ENCODE data around the gene NAT14.
A peak's percentile ranks its signal among the peaks of the same experiment; 100 is the strongest.
"Not testable (repeated sequence)": the region's sequence is repeated elsewhere in the genome, so short reads cannot be mapped to it uniquely, and the experiment has no call there.

NAT14 gene

GRCh38 chr19:55487924-55488687 lies 3.1 kb downstream of the NAT14 start, which contains the start of gene SSC5D:
Gene SSC5D, plus strand, starts transcription at chr19:55488436. Its CDS starts 154 bp downstream, at chr19:55488590.
- DNase-seq = no peak

DNA sequence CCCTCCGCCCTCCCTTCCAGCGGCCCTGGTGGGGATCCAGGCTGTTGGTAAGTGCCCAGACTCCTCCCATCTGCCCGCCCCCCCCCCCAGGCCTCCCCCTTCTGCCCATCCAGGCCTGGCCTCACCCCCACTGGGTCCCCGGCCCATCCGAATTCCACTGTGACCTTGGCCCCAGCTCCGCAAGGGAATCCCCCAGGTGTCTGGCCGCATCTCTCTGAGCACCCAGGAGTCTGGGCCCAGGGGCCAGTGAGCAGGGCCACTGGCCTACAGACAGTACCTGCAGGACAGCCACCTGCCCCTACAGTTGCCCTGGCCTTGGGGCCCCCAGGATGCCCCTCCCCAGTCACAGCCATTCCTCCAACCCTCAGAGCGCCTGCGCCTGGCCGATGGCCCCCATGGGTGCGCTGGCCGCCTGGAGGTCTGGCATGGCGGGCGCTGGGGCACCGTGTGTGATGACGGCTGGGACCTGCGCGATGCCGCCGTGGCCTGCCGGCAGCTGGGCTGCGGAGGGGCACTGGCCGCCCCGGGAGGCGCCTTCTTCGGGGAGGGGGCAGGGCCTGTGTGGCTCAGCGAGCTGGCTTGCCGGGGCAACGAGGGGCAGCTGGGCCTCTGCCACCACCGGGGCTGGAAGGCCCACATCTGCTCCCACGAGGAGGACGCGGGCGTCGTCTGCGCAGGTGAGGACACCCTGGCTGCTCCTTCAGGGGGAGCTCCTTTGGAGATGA lies 4.2 kb downstream of the NAT14 start:
- no peak for DNase-seq

DNA sequence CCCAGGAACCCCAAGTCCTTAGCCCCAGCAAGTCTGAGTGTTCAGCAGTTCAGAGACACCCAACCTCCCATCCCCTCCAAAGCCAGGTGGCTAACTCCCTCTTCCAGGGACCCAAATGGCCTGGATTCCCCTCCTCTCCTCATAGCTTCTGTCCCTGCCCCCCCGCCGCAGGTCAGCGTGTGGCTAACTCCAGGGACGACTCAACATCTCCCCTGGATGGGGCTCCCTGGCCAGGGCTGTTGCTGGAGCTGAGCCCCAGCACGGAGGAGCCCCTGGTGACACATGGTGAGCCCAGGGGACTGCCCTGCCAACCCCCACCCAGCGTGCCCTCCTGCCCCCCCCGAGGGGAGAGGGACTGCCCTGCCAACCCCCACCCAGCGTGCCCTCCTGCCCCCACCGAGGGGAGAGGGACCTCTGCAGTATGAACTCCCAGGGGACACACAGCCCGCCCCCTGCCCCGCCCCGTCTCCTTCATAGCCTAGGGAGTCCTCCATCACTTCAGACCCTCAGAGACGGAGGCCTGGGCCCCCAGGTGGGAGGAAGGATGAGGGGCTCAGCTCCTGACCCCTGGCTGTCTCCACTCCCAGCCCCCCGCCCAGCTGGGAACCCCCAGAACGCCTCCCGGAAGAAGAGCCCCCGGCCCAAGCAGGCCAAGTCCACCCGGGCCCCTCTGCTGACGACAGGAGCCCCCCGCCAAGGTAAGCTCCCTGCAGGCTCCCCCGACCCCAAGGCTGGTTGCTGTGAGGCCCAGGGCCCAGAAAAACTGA lies 4.9 kb downstream of the NAT14 start:
- DNase-seq = no peak

DNA sequence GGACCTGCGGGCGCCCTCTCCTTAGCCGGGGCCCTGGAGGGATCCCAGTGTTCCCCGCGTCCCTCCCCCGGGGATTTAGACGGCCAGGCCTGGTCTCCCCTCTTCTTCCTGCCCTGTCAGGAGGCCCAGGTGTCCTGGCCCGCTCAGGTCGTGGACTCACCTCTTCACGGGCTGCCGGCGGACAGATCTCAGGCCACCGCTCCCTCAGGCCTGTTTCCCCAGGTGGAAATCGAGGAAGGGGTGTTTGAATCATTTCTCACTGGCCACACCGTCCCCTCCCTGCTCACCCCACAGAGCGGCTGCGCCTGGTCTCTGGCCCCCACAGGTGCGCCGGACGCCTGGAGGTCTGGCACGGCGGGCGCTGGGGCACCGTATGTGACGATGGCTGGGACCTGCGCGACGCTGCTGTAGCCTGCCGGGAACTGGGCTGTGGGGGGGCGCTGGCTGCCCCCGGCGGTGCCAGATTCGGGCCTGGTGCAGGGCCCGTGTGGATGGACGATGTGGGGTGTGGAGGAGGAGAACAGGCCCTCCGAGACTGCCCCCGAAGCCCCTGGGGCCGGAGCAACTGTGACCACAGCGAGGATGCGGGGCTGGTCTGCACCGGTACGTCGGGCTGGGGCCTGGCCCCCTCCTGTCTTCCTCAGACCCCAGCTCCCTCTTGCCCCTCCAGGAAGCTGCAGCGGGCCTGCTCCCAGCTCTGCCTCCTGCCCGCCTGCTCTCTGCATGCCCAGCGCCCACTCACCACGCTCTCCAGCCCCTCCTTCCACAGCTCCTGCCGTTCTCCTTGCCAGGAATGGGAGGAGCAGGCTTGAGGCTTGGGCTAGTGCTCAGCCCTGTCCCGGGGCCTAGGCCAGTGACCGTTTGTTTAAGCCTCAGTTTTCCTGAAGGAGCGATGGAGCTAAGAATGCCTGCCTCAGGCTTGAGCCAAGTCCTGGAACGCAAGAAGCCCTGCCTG lies 5.8 kb downstream of the NAT14 start:
- no peak for DNase-seq

DNA sequence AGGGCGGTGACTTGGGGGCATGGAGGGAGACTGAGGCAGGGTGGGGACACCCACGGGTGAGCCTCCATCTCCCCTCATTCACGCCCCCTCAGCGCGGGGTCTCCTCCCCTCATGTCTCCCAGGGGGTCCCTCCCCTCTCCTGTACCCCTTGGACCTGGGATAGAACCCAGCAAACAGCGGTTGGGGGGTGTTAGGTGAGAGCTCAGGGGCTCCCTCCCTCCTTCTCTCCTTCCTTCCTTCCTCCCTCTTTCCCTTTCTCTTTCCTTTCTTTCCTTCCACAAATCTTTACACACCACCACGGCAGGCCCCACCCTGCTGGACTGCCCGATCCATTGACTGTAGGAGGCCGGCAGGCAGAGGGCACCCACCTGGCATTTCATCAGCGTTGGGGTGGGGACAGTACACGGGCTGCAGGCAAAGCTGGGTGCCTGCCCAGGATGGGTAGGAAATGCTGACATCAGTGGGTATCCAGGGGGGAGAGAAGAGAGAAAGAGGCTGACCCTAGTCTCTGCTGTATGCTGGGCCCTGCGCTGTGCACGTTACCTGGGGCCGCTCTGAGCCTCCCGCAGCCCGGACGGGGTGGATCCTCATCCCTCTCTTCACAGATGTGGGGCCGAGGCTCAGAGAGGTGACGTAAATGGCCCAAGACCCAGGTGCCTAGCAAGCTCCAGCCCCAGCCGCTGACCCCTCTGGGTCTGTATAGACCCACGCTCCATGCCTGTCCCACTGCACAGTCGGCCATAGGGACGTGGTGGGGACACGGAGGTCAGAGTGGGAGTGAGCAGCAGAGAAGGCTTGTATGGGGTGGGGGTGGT lies 6.8 kb downstream of the NAT14 start:
- DNase-seq = no peak

DNA sequence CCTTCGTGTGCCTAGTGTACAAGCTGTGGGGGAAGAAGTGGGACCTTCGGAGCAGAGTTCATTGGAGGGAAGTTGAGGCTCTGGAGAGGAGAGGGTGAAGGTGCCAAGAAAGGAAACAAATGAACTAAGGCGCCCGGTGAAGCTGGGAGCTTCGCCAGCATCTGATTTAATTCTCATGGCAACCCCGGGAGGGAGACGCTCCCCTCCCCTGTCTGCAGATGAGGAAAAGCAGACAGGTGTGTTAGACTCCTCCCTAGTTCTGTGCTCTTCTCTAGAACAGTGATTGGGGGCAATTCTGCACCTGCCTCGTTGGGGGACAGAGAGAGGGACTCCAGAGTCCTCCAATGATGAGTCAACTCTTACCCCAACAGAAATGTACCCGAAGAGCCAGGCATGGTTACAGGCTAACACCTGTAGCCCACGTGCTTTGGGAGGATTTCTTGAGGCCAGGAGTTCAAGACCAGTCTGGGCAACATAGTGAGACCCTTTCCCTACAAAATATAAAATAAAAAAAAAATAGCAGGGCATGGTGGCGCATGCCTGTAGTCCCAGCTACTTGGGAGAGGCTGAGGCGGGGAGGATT lies 7.5 kb downstream of the NAT14 start:
- no peak for DNase-seq

DNA sequence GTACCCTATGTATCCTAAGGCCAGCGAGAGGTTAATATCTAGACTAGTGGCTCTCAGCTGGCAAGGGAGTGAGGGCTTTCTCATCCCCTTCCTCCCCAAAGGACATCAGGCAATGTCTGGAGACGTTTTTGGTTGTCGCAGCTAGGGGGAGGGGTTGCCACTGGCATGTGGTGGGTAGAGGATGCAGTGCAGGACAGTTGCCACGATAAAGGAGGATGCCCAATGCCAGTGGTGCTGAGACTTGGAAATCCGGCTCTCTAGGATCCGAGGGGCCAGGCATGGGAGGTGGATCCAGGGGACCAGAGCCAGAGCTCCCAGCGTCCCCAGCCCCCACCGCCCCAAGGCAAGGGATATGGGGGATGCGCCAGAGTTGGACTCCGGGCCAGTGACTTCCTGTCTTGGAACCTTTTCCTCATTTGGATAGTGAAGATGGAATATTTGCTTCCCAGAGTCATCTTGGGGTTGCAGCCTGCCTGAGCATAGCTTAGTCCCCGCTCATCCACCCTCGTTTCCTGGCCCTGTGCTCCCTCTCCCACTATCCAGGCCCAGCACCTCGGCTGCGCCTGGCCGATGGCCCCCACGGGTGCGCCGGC lies 8.2 kb downstream of the NAT14 start:
- no peak for DNase-seq

- DNase-seq = no peak
Measured at GRCh38 chr19:55493645-55494171, 8.7 kb downstream of the NAT14 start.

GRCh38 chr19:55494172-55494761 lies 9.3 kb downstream of the NAT14 start:
- DNase-seq = no peak

DNA sequence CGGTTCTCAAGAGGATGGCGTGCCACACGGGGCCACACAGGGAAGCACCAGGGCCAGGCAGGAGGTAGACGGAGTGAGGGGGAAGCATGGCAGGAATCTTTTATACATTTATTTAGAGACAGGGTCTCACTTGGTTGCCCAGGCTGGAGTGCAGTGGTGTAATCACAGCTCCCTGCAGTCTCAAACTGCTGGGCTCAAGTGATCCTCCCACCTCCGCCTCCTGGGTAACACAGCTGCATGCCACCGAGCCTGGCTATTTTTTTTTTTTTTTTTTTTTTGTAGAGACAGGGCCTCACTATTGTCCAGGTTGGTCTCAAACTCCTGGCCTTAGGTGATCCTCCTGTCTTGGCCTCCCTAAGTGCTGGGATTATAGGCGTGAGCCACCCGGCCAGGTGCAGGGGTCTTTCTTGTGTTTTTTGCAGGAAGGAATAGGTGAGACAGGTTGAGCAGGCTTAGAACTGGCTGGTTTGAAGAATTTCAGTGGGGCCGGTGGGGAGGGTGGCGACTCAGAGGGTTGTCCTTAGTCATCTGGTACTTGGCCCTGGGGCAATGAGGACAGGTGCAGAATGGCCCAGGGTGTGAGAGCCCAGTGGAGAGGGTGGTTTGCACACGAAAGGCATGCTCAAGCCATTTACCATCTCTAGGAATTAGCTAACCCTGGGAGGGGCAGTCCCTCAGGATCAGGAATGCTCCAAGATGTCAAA lies 10.8 kb downstream of the NAT14 start:
- no peak for DNase-seq

DNA sequence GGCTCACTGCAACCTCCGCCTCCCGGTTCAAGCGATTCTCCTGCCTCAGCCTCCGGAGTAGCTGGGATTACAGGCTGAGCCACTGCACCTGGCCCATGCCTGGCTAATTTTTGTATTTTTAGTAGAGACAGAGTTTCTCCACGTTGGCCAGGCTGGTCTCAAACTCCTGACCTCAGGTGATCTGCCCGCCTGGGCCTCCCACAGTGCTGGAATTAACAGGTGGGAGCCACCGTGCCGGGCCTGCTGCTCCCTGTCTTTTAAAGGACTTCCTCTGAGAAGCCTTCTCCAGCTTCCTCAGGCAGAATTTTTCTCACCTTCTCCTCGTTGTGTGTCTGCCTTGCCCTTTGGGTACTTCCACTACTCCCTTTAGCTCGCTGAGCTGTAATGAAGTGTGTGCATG lies 11.8 kb downstream of the NAT14 start:
- DNase-seq = not testable (repeated sequence)

DNA sequence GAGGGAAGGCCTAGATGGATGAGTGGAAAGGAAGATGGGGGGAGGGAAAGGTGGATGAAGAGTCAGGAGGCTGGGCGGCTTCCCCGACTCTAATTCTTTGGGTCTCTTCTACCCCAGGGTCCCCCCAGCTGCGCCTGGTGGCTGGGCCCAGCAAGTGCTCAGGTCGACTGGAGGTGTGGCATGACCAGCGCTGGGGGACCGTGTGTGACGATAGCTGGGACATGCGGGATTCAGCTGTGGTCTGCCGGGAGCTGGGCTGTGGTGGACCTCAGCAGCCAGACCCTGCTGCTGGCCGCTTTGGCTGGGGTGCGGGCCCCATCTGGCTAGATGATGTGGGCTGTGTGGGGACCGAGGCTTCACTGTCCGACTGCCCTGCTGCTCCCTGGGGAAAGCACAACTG lies 12.8 kb downstream of the NAT14 start:
- no peak for DNase-seq

- DNase-seq = no peak
Measured at GRCh38 chr19:55498246-55498840, 13.4 kb downstream of the NAT14 start.

- no peak for DNase-seq
Measured at GRCh38 chr19:55500368-55500952, 15.5 kb downstream of the NAT14 start.

GRCh38 chr19:55502197-55502952 lies 17.4 kb downstream of the NAT14 start:
- DNase-seq = no peak

DNA sequence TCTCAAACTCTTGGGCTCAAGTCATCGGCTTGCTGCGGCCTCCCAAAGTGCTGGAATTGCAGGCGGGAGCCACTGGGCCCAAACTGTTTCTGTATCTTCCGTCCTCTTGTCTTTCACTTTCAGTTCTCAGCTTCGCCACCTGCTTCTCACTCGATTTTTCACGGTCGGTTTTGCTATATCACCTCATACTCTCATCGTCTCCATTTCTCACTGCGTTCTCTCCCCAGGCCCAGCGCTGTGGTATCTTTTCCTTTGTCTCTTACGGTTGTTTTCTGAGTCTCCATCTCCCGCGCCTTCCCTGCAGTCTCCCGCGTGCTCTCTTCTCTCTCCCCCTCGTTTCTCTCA lies 18.1 kb downstream of the NAT14 start:
- no peak for DNase-seq

DNA sequence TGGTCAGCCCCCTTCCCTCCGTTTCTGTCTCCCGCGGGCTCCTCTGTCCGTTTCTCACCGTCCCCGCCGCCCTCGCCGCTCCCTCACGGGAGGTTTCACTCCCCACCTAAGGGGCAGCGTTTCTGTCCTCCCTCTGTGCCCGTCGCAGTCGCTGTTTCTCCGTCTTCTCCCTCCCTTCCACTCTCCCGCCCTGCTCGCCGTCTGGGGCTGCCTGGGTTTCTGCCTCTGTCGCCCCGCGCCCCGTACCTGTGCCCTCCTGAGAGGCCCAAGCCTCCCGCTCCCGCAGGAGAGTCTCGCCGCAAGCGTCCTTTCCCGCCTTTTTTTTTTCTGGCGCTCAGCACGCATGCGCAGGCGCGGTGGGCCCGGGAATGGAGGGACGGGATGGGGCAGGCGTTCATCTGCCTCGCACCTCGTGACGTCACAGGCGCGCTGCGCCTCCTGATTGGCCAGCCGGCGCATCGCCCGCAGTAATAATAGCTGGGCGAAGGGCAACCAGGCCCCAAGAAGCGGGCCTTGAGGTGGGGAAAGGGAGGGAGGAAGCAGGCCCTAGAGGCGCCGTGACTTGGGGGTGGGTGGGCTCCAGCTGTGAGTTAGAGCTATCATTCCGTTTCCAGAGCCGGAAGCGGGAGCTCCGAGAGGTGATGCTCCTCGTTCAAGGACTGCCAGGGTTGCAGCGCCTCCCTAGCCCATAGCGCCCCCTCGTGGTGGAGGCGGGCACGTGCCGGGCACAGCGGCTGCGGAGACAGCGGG lies 18.7 kb downstream of the NAT14 start:
- DNase-seq = peak; percentile 88

Measured in NCI-H1048 (cell line).